K562 (cell line): ENCODE measurements around the gene FIBP. TPM values are rescaled to one million over a fixed set of nuclear protein-coding genes. Genes with fewer than 3 reads are reported as not detected.

Source experiments
- ATAC-seq: fragments of 200-7000 bp; cut with Tn5 transposase; 3 replicates; pipeline ENCODE4 v1.9.1; 2020; ENCODE audit warnings: moderate library complexity
- BruUV-seq: library from RNA; stranded (reverse); fragments of 400-500 nt; replicated peaks from 2 replicates; lab custom pipeline; 2021; lab: Mats Ljungman, UMichigan
- CTCF ChIA-PET: fragments of 300-600 bp; formaldehyde crosslinking; extraction: SDS; loops from one replicate; lab custom pipeline; 2021; ENCODE audit warnings: low intra/inter-chr PET ratio; lab: Yijun Ruan, JAX
- POLR2A ChIA-PET: fragments of 300-600, 350-650 bp; sonication (Branson Sonifier 250); formaldehyde crosslinking; extraction: SDS; loops from one replicate; lab custom pipeline; 2021; ENCODE audit warnings: antibody characterized with exemption, inconsistent platforms; lab: Yijun Ruan, JAX
- DNase-seq, 4 experiments: peaks; one replicate each; pipeline versions ENCODE4 v3.0.0 to v3.0.0-alpha.2; 2011 to 2018; ENCODE audit warnings: low spot score in 3 of 4, mixed read lengths in 3 of 4; ENCODE audit errors: extremely low read depth in 1 of 4
- FAIRE-seq: peaks from 2 replicates; lab custom pipeline; 2011; peaks lifted over from hg19 to GRCh38; lab: Jason Lieb, UNC
- H2AFZ ChIP-seq: 2 replicates; pipeline ENCODE4 v1.6.0; 2011; ENCODE audit warnings: low read depth, low read length, control low read depth, inconsistent platforms
- H3K27ac ChIP-seq: fragments of 200-600 bp; 3 replicates; pipeline ENCODE4 v1.8.0; 2011; ENCODE audit warnings: low read depth, mild to moderate bottlenecking, control low read depth, inconsistent platforms, low read length, moderate library complexity, mixed read lengths; ENCODE audit errors: extremely low read depth
- H3K27me3 ChIP-seq, 2 experiments: fragments of 300-600 bp in 1 of 2; 2 replicates in 1 of 2; 3 replicates in 1 of 2; pipeline versions ENCODE4 v1.6.0 to v1.8.0; 2011; ENCODE audit warnings: inconsistent platforms in 2 of 2, low read length in 2 of 2, mild to moderate bottlenecking in 1 of 2, mixed read lengths in 1 of 2, moderate library complexity in 1 of 2; ENCODE audit not compliant: control insufficient read depth in 2 of 2, insufficient read depth in 2 of 2
- H3K36me3 ChIP-seq: fragments of 300-600 bp; 3 replicates; pipeline ENCODE4 v1.8.0; 2011; ENCODE audit warnings: mild to moderate bottlenecking, low read length, inconsistent platforms; ENCODE audit not compliant: control insufficient read depth, insufficient read depth
- H3K4me1 ChIP-seq, 2 experiments: fragments of 200-600 bp in 1 of 2; replicated peaks in 1 of 2; 2 replicates in 1 of 2; 3 replicates in 1 of 2; pipeline versions ENCODE4 v1.5.1 to v1.8.0; 2011; ENCODE audit warnings: inconsistent platforms in 2 of 2, low read length in 2 of 2, mild to moderate bottlenecking in 1 of 2, mixed read lengths in 1 of 2, moderate library complexity in 1 of 2; ENCODE audit not compliant: control insufficient read depth in 2 of 2, insufficient read depth in 2 of 2
- H3K4me2 ChIP-seq: 2 replicates; pipeline ENCODE4 v1.6.1; 2011; ENCODE audit warnings: low read length, control low read depth, inconsistent platforms, mixed read lengths; ENCODE audit not compliant: insufficient read depth
- H3K4me3 ChIP-seq: fragments of 200-600 bp; sonication (generic), shearing (Covaris generic); 2 replicates; pipeline ENCODE4 v1.5.1; 2016; ENCODE audit warnings: control low read depth, inconsistent platforms
- H3K79me2 ChIP-seq: fragments of 200-600 bp; 3 replicates; pipeline ENCODE4 v1.8.0; 2011; ENCODE audit warnings: low read length, inconsistent platforms; ENCODE audit not compliant: control insufficient read depth, insufficient read depth
- H3K9ac ChIP-seq, 2 experiments: 2 replicates each; pipeline versions ENCODE4 v1.6.0 to v1.6.1; 2011; ENCODE audit warnings: low read depth in 2 of 2, low read length in 2 of 2, control low read depth in 1 of 2, inconsistent platforms in 1 of 2, mild to moderate bottlenecking in 1 of 2, mixed read lengths in 1 of 2; ENCODE audit not compliant: insufficient read depth in 1 of 2
- H3K9me1 ChIP-seq: one replicate; pipeline ENCODE4 v1.6.0; 2011; ENCODE audit warnings: inconsistent platforms, mild to moderate bottlenecking, low read length, moderate library complexity; ENCODE audit not compliant: control insufficient read depth, insufficient read depth
- H3K9me3 ChIP-seq: replicated peaks from 2 replicates; pipeline ENCODE4 v1.5.1; 2011; ENCODE audit warnings: low read depth, low read length, inconsistent platforms; ENCODE audit not compliant: control insufficient read depth, insufficient read depth
- H4K20me1 ChIP-seq: replicated peaks from 2 replicates; pipeline ENCODE4 v1.6.1; 2011; ENCODE audit warnings: low read length, inconsistent platforms, mixed read lengths; ENCODE audit not compliant: control insufficient read depth, insufficient read depth
- CBFB ChIP-seq: sonication (generic); formaldehyde crosslinking; IDR thresholded peaks from 2 replicates; pipeline ENCODE4 v1.4.0; 2020; ENCODE audit warnings: mild to moderate bottlenecking, missing genetic modification reagents
- HDAC1 ChIP-seq, 2 experiments: fragments of 450-650 bp; IDR thresholded peaks; 2 replicates each; pipeline ENCODE4 v1.6.1; 2016 to 2017; ENCODE audit warnings: inconsistent platforms in 1 of 2, mild to moderate bottlenecking in 1 of 2, moderate library complexity in 1 of 2
- HEY1 ChIP-seq: fragments of 250-450 bp; sonication (Bioruptor Pico); IDR thresholded peaks from 2 replicates; pipeline ENCODE4 v1.5.0; 2020; ENCODE audit warnings: mild to moderate bottlenecking, moderate library complexity, borderline replicate concordance
- NR2C1 ChIP-seq, 2 experiments: fragments of 450-650 bp; IDR thresholded peaks; 2 replicates each; pipeline ENCODE4 v1.6.1; 2017; ENCODE audit warnings: mild to moderate bottlenecking in 2 of 2, antibody characterized with exemption in 1 of 2, inconsistent platforms in 1 of 2, missing compliant biosample characterization in 1 of 2, missing genetic modification characterization in 1 of 2
- SMARCA5 ChIP-seq: fragments of 450-650 bp; IDR thresholded peaks from 2 replicates; pipeline ENCODE4 v1.6.1; 2016
- SRSF7 ChIP-seq: fragments of 200-400 bp; formaldehyde crosslinking; optimal IDR thresholded peaks from 2 replicates; pipeline ENCODE3; 2017; ENCODE audit warnings: mild to moderate bottlenecking, low read depth, low read length
- ZBTB17 ChIP-seq: fragments of 450-650 bp; formaldehyde crosslinking; IDR thresholded peaks from 2 replicates; pipeline ENCODE4 v1.4.0; 2020; ENCODE audit warnings: mild to moderate bottlenecking
- ZNF644 ChIP-seq: fragments of 200-800 bp; sonication (Bioruptor generic); IDR thresholded peaks from 2 replicates; pipeline ENCODE4 v1.6.1; 2016; ENCODE audit warnings: low read depth, missing genetic modification characterization, missing compliant biosample characterization
- ZNF76 ChIP-seq: fragments of 250-450 bp; sonication (Bioruptor Pico); IDR thresholded peaks from 2 replicates; pipeline ENCODE4 v1.4.0; 2020; ENCODE audit warnings: mild to moderate bottlenecking, moderate library complexity, borderline replicate concordance
- WGBS: fragments of 100-300 bp; shearing (Covaris generic); methylation state at CpG from one replicate; pipeline ENCODE4 v1.1.6; 2016; ENCODE audit warnings: low coverage, mixed read lengths; ENCODE audit not compliant: insufficient coverage; ENCODE audit errors: missing lambda C conversion rate; 5-methylcytosine and 5-hydroxymethylcytosine counted together
- in situ Hi-C: fragments of 300-500 bp; cut with MboI; formaldehyde crosslinking; loops from 4 replicates; pipeline ENCODE4 v1.15.0; 2018; ENCODE audit warnings: inconsistent platforms, mixed read lengths
- intact Hi-C: fragments of 100-400 bp; cut with micrococcal nuclease; formaldehyde crosslinking; loops from 2 replicates; pipeline ENCODE4 v1.14.2; 2022
- polyA plus RNA-seq, 8 experiments: library from polyadenylated mRNA; depleted of rRNA in 4 of 8; stranded (reverse) in 5 of 8; unstranded in 3 of 8; fragments of >200 nt; fragmentation: Nextera tagmentation in 2 of 8; fragmentation: Illumina TruSeq in 1 of 8; extraction: Ambion mirVana in 2 of 8; extraction: Trizol in 1 of 8; gene quantifications; 2 replicates each; pipeline versions ENCODE4 v1.2.1 to v1.2.3, GENCODE V29; 2011 to 2014; ENCODE audit warnings: inconsistent platforms in 1 of 8, missing spikeins in 1 of 8
- total RNA-seq, 7 experiments: library from RNA; depleted of rRNA in 6 of 7; stranded (reverse); fragments of >200 nt in 6 of 7; fragmentation: Illumina TruSeq in 2 of 7; extraction: Trizol in 2 of 7; gene quantifications; 2 replicates each; pipeline versions ENCODE4 v1.2.1 to v1.2.3, GENCODE V29; 2011 to 2021; ENCODE audit warnings: low replicate concordance in 1 of 7
- TF ChIP-seq, protein P1 (sequence below), 2 experiments: fragments of 450-650 bp in 1 of 2; sonication (generic) in 1 of 2; formaldehyde crosslinking in 1 of 2; IDR thresholded peaks; 2 replicates each; pipeline versions ENCODE4 v1.7.1 to v1.9.0; 2016 to 2022; ENCODE audit warnings: inconsistent platforms in 1 of 2, mild to moderate bottlenecking in 1 of 2, missing genetic modification reagents in 1 of 2

Gene FIBP
- total and polyA plus RNA-seq, 9 of the 15 experiments (the other 6 are each of a cell fraction or from before 2014, with no cell fraction given) = 41.2 to 79.2 (median 48.6) TPM

DNA sequence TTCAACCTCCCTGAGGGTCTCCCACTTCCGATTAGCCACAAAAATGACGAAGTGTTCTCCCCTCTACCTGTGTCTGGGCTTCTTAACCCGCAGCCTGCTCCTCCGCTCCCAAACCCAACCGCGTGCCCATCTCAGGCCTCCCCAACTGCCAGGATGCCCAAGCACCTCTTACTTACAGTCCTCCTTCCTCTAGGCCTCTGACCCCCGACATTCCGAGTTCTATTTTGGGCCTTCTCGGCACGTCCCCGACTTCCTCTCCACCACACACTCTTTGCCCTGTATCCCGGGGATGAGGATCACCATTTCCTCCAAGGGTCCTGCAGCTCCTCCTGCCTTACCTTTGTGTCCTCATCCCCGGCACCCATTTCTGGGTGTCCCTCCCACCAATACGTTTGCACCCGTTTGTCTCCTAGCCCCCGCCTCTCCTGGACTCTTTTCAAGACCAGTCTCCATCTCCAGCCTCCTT, 28.4 kb downstream of the FIBP start:
- Histone ChIP-seq H3K4me1 (peaks cover 14 to 78% of the 10 kb centered on the region in 2 experiments), H3K36me3 (peaks cover 57% of the 10 kb centered on the region), H3K27me3 (no peaks in the 10 kb centered on the region; a peak in 1 of 5 replicates), H3K9me3 (no peaks in the 10 kb centered on the region), H3K9ac (peak overlapping the region; percentile 99 to 100), H2AFZ (peak overlapping the region; percentile 32), H3K4me3 (peak overlapping the region; percentile 95), H3K9me1 (peaks cover 11% of the 10 kb centered on the region), H3K79me2 (peaks cover 57% of the 10 kb centered on the region), H3K4me2 (peak overlapping the region; percentile 95), H4K20me1 (peaks cover 22% of the 10 kb centered on the region), H3K27ac (peak overlapping the region; percentile 96)
- ATAC-seq = no peak
- WGBS = 1% methylated on average over 13 of the region's 16 CpGs
- no TSS peak for BruUV-seq
- ChIA-PET CTCF (interaction anchor here (0.9 to 1.1 kb wide), 3 partner anchors 28 to 130 kb away, joined by 3 read pairs; partner anchors contain the start of gene FIBP), POLR2A (interaction anchor here (0.6 to 5.6 kb wide), 32 partner anchors 9 to 663 kb away, joined by 3 to 151 read pairs (median 4); partner anchors contain the start of genes AP5B1, BANF1, CCDC85B and EIF1AD)
- no peak for DNase-seq
- intact Hi-C loops = loop anchor here (1.0 to 5.0 kb wide), 2 partner anchors 28 to 42 kb away; partner anchors contain the start of genes FIBP and FOSL1
- no peak for FAIRE-seq
- in situ Hi-C loops = no loop called here
- TF ChIP-seq ZBTB17 (0 out of 2 replicates have a peak, but pooled peaks have one; percentile 7), HEY1 (CRISPR knock-in tag) (no peak; the same call in 1 of the 2 replicates), CBFB (no peak), SRSF7 (no peak), ZNF76 (CRISPR knock-in tag) (no peak), ZNF644 (tag) (peak; percentile 17; the same call in 1 of the 2 replicates), NR2C1 (IDR thresholded peaks at IDR 0.05) (no peak), NR2C1 (tag; IDR thresholded peaks at IDR 0.05) (0 out of 2 replicates have a peak, but pooled peaks have one; percentile 9), HDAC1 (IDR thresholded peaks at IDR 0.05) (0 out of 4 replicates have a peak, but pooled peaks of 1 of the 2 experiments have one; percentile 40), SMARCA5 (peak; percentile 68; the same call in 1 of the 2 replicates)
- TF ChIP-seq, protein P1, sequence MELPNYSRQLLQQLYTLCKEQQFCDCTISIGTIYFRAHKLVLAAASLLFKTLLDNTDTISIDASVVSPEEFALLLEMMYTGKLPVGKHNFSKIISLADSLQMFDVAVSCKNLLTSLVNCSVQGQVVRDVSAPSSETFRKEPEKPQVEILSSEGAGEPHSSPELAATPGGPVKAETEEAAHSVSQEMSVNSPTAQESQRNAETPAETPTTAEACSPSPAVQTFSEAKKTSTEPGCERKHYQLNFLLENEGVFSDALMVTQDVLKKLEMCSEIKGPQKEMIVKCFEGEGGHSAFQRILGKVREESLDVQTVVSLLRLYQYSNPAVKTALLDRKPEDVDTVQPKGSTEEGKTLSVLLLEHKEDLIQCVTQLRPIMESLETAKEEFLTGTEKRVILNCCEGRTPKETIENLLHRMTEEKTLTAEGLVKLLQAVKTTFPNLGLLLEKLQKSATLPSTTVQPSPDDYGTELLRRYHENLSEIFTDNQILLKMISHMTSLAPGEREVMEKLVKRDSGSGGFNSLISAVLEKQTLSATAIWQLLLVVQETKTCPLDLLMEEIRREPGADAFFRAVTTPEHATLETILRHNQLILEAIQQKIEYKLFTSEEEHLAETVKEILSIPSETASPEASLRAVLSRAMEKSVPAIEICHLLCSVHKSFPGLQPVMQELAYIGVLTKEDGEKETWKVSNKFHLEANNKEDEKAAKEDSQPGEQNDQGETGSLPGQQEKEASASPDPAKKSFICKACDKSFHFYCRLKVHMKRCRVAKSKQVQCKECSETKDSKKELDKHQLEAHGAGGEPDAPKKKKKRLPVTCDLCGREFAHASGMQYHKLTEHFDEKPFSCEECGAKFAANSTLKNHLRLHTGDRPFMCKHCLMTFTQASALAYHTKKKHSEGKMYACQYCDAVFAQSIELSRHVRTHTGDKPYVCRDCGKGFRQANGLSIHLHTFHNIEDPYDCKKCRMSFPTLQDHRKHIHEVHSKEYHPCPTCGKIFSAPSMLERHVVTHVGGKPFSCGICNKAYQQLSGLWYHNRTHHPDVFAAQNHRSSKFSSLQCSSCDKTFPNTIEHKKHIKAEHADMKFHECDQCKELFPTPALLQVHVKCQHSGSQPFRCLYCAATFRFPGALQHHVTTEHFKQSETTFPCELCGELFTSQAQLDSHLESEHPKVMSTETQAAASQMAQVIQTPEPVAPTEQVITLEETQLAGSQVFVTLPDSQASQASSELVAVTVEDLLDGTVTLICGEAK (IDR thresholded peaks at IDR 0.05) = peak; percentile 56; the same call in 1 of the 2 replicates
- TF ChIP-seq, protein P1 (CRISPR knock-in tag; IDR thresholded peaks at IDR 0.05) = no peak
